K562 (cell line): ENCODE measurements around the gene SUPT3H. TPM values are rescaled to one million over a fixed set of nuclear protein-coding genes. Genes with fewer than 3 reads are reported as not detected.
"Not testable (repeated sequence)": the region's sequence is repeated elsewhere in the genome, so short reads cannot be mapped to it uniquely, and the experiment has no call there.

Source experiments
- ATAC-seq: fragments of 200-7000 bp; cut with Tn5 transposase; 3 replicates; pipeline ENCODE4 v1.9.1; 2020; ENCODE audit warnings: moderate library complexity
- BruUV-seq: library from RNA; stranded (reverse); fragments of 400-500 nt; replicated peaks from 2 replicates; lab custom pipeline; 2021; lab: Mats Ljungman, UMichigan
- CTCF ChIA-PET: fragments of 300-600 bp; formaldehyde crosslinking; extraction: SDS; loops from one replicate; lab custom pipeline; 2021; ENCODE audit warnings: low intra/inter-chr PET ratio; lab: Yijun Ruan, JAX
- POLR2A ChIA-PET: fragments of 300-600, 350-650 bp; sonication (Branson Sonifier 250); formaldehyde crosslinking; extraction: SDS; loops from one replicate; lab custom pipeline; 2021; ENCODE audit warnings: antibody characterized with exemption, inconsistent platforms; lab: Yijun Ruan, JAX
- DNase-seq, 4 experiments: peaks; one replicate each; pipeline versions ENCODE4 v3.0.0 to v3.0.0-alpha.2; 2011 to 2018; ENCODE audit warnings: low spot score in 3 of 4, mixed read lengths in 3 of 4; ENCODE audit errors: extremely low read depth in 1 of 4
- FAIRE-seq: peaks from 2 replicates; lab custom pipeline; 2011; peaks lifted over from hg19 to GRCh38; lab: Jason Lieb, UNC
- H2AFZ ChIP-seq: 2 replicates; pipeline ENCODE4 v1.6.0; 2011; ENCODE audit warnings: low read depth, low read length, control low read depth, inconsistent platforms
- H3K27ac ChIP-seq: fragments of 200-600 bp; 3 replicates; pipeline ENCODE4 v1.8.0; 2011; ENCODE audit warnings: low read depth, mild to moderate bottlenecking, control low read depth, inconsistent platforms, low read length, moderate library complexity, mixed read lengths; ENCODE audit errors: extremely low read depth
- H3K27me3 ChIP-seq, 2 experiments: fragments of 300-600 bp in 1 of 2; 2 replicates in 1 of 2; 3 replicates in 1 of 2; pipeline versions ENCODE4 v1.6.0 to v1.8.0; 2011; ENCODE audit warnings: inconsistent platforms in 2 of 2, low read length in 2 of 2, mild to moderate bottlenecking in 1 of 2, mixed read lengths in 1 of 2, moderate library complexity in 1 of 2; ENCODE audit not compliant: control insufficient read depth in 2 of 2, insufficient read depth in 2 of 2
- H3K36me3 ChIP-seq: fragments of 300-600 bp; 3 replicates; pipeline ENCODE4 v1.8.0; 2011; ENCODE audit warnings: mild to moderate bottlenecking, low read length, inconsistent platforms; ENCODE audit not compliant: control insufficient read depth, insufficient read depth
- H3K4me1 ChIP-seq, 2 experiments: fragments of 200-600 bp in 1 of 2; replicated peaks in 1 of 2; 2 replicates in 1 of 2; 3 replicates in 1 of 2; pipeline versions ENCODE4 v1.5.1 to v1.8.0; 2011; ENCODE audit warnings: inconsistent platforms in 2 of 2, low read length in 2 of 2, mild to moderate bottlenecking in 1 of 2, mixed read lengths in 1 of 2, moderate library complexity in 1 of 2; ENCODE audit not compliant: control insufficient read depth in 2 of 2, insufficient read depth in 2 of 2
- H3K4me2 ChIP-seq: 2 replicates; pipeline ENCODE4 v1.6.1; 2011; ENCODE audit warnings: low read length, control low read depth, inconsistent platforms, mixed read lengths; ENCODE audit not compliant: insufficient read depth
- H3K4me3 ChIP-seq: fragments of 200-600 bp; sonication (generic), shearing (Covaris generic); 2 replicates; pipeline ENCODE4 v1.5.1; 2016; ENCODE audit warnings: control low read depth, inconsistent platforms
- H3K79me2 ChIP-seq: fragments of 200-600 bp; 3 replicates; pipeline ENCODE4 v1.8.0; 2011; ENCODE audit warnings: low read length, inconsistent platforms; ENCODE audit not compliant: control insufficient read depth, insufficient read depth
- H3K9ac ChIP-seq, 2 experiments: 2 replicates each; pipeline versions ENCODE4 v1.6.0 to v1.6.1; 2011; ENCODE audit warnings: low read depth in 2 of 2, low read length in 2 of 2, control low read depth in 1 of 2, inconsistent platforms in 1 of 2, mild to moderate bottlenecking in 1 of 2, mixed read lengths in 1 of 2; ENCODE audit not compliant: insufficient read depth in 1 of 2
- H3K9me1 ChIP-seq: one replicate; pipeline ENCODE4 v1.6.0; 2011; ENCODE audit warnings: inconsistent platforms, mild to moderate bottlenecking, low read length, moderate library complexity; ENCODE audit not compliant: control insufficient read depth, insufficient read depth
- H3K9me3 ChIP-seq: replicated peaks from 2 replicates; pipeline ENCODE4 v1.5.1; 2011; ENCODE audit warnings: low read depth, low read length, inconsistent platforms; ENCODE audit not compliant: control insufficient read depth, insufficient read depth
- H4K20me1 ChIP-seq: replicated peaks from 2 replicates; pipeline ENCODE4 v1.6.1; 2011; ENCODE audit warnings: low read length, inconsistent platforms, mixed read lengths; ENCODE audit not compliant: control insufficient read depth, insufficient read depth
- CBX3 ChIP-seq, 2 experiments: IDR thresholded peaks; 1 replicate in 1 of 2; 2 replicates in 1 of 2; pipeline ENCODE4 v1.6.1; 2012; ENCODE audit warnings: inconsistent platforms in 2 of 2, low read length in 2 of 2, borderline replicate concordance in 1 of 2, control low read depth in 1 of 2
- ELF1 ChIP-seq: fragments of 200-800 bp; sonication (Bioruptor generic); IDR thresholded peaks from 2 replicates; pipeline ENCODE4 v1.6.1; 2016; ENCODE audit warnings: missing genetic modification characterization, missing compliant biosample characterization
- FOXA1 ChIP-seq: fragments of 450-650 bp; IDR thresholded peaks from 2 replicates; pipeline ENCODE4 v1.6.1; 2016; ENCODE audit warnings: mild to moderate bottlenecking, borderline replicate concordance
- HDAC2 ChIP-seq: fragments of 450-650 bp; IDR thresholded peaks from 2 replicates; pipeline ENCODE4 v1.6.1; 2016; ENCODE audit warnings: mild to moderate bottlenecking
- NR2C2 ChIP-seq, 2 experiments: fragments of 200-800 bp in 1 of 2; sonication (Bioruptor generic) in 1 of 2; sonication (generic) in 1 of 2; formaldehyde crosslinking in 1 of 2; IDR thresholded peaks; 2 replicates each; pipeline versions ENCODE4 v1.6.1 to v1.8.0; 2016 to 2022; ENCODE audit warnings: mild to moderate bottlenecking in 1 of 2, missing compliant biosample characterization in 1 of 2, missing genetic modification characterization in 1 of 2, missing genetic modification reagents in 1 of 2
- RBM25 ChIP-seq: fragments of 200-400 bp; formaldehyde crosslinking; IDR thresholded peaks from 2 replicates; pipeline ENCODE4 v1.6.1; 2018; ENCODE audit warnings: low read length, low read depth, moderate library complexity; ENCODE audit not compliant: severe bottlenecking
- SUPT5H ChIP-seq: fragments of 450-650 bp; IDR thresholded peaks from 2 replicates; pipeline ENCODE4 v1.6.1; 2016
- WHSC1 ChIP-seq: IDR thresholded peaks from one replicate; pipeline ENCODE4 v1.6.1; 2012; ENCODE audit warnings: low read length, control low read depth, inconsistent platforms
- ZNF146 ChIP-seq: IDR thresholded peaks from one replicate; pipeline ENCODE4 v1.6.1; 2018; ENCODE audit warnings: missing compliant biosample characterization; ENCODE audit not compliant: unreplicated experiment
- ZNF347 ChIP-seq: fragments of 450-650 bp; formaldehyde crosslinking; IDR thresholded peaks from 2 replicates; pipeline ENCODE4 v1.4.0; 2020; ENCODE audit warnings: low read depth, mild to moderate bottlenecking, moderate library complexity
- ZNF780A ChIP-seq: fragments of 250-450 bp; sonication (Bioruptor Pico); IDR thresholded peaks from 2 replicates; pipeline ENCODE4 v1.5.0; 2021; ENCODE audit warnings: mild to moderate bottlenecking
- WGBS: fragments of 100-300 bp; shearing (Covaris generic); methylation state at CpG from one replicate; pipeline ENCODE4 v1.1.6; 2016; ENCODE audit warnings: low coverage, mixed read lengths; ENCODE audit not compliant: insufficient coverage; ENCODE audit errors: missing lambda C conversion rate; 5-methylcytosine and 5-hydroxymethylcytosine counted together
- in situ Hi-C: fragments of 300-500 bp; cut with MboI; formaldehyde crosslinking; loops from 4 replicates; pipeline ENCODE4 v1.15.0; 2018; ENCODE audit warnings: inconsistent platforms, mixed read lengths
- intact Hi-C: fragments of 100-400 bp; cut with micrococcal nuclease; formaldehyde crosslinking; loops from 2 replicates; pipeline ENCODE4 v1.14.2; 2022
- polyA plus RNA-seq, 8 experiments: library from polyadenylated mRNA; depleted of rRNA in 4 of 8; stranded (reverse) in 5 of 8; unstranded in 3 of 8; fragments of >200 nt; fragmentation: Nextera tagmentation in 2 of 8; fragmentation: Illumina TruSeq in 1 of 8; extraction: Ambion mirVana in 2 of 8; extraction: Trizol in 1 of 8; gene quantifications; 2 replicates each; pipeline versions ENCODE4 v1.2.1 to v1.2.3, GENCODE V29; 2011 to 2014; ENCODE audit warnings: inconsistent platforms in 1 of 8, missing spikeins in 1 of 8
- total RNA-seq, 7 experiments: library from RNA; depleted of rRNA in 6 of 7; stranded (reverse); fragments of >200 nt in 6 of 7; fragmentation: Illumina TruSeq in 2 of 7; extraction: Trizol in 2 of 7; gene quantifications; 2 replicates each; pipeline versions ENCODE4 v1.2.1 to v1.2.3, GENCODE V29; 2011 to 2021; ENCODE audit warnings: low replicate concordance in 1 of 7
- TF ChIP-seq, protein P1 (sequence below), 3 experiments: fragments of 200-800 bp in 1 of 3; fragments of 250-450 bp in 1 of 3; fragments of 450-650 bp in 1 of 3; sonication (Bioruptor Pico) in 1 of 3; sonication (Bioruptor generic) in 1 of 3; formaldehyde crosslinking in 1 of 3; IDR thresholded peaks; 2 replicates each; pipeline versions ENCODE4 v1.6.1 to v1.8.0; 2016 to 2022; ENCODE audit warnings: mild to moderate bottlenecking in 2 of 3, missing genetic modification characterization in 2 of 3, missing compliant biosample characterization in 1 of 3, moderate library complexity in 1 of 3

The SUPT3H gene
- total and polyA plus RNA-seq, 9 of the 15 experiments (the other 6 are each of a cell fraction or from before 2014, with no cell fraction given), result 7.2 to 16.3 (median 11.9) TPM

- H3K9me1 ChIP-seq, in situ Hi-C loops, H3K9ac ChIP-seq, FAIRE-seq, H4K20me1 ChIP-seq, H3K4me3 ChIP-seq, POLR2A ChIA-PET, H3K36me3 ChIP-seq, H3K4me1 ChIP-seq, CTCF ChIA-PET, H3K9me3 ChIP-seq, H3K79me2 ChIP-seq, H3K27me3 ChIP-seq, H3K27ac ChIP-seq, H3K4me2 ChIP-seq, H2AFZ ChIP-seq, ATAC-seq, BruUV-seq, intact Hi-C loops, DNase-seq: not testable (repeated sequence)
- 76% methylated on average over 4 of the region's 4 CpGs for WGBS
- peak; percentile 86 for TF ChIP-seq ZNF146 (CRISPR knock-in tag)
- peak; percentile 12 for TF ChIP-seq RBM25
Observed at GRCh38 chr6:45277741-45278140, 100.0 kb downstream of the SUPT3H start.

DNA sequence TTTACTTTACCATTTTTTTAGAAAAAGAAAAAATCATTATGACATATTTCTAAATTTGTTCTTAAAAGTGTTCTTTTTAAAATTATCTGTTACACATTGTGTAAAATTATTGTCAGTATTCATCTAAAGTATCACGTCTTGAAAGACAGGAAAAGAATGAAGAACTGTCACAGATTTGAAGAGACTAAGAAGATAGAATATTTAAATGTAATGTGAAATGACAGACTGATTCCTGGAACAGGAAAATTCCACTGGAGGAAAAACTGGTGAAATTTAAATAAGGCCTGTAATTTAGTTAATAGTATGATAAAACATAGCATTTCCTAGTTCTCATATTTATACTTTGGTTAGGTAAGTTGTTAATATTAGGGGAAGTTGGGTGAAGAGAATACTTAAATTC lies 102.4 kb downstream of the SUPT3H start:
- ATAC-seq, result no peak
- Histone ChIP-seq H3K27me3 (no peaks in the 10 kb centered on the region), H2AFZ (no peak overlapping the region), H4K20me1 (no peaks in the 10 kb centered on the region), H3K9ac (no peak overlapping the region), H3K4me1 (no peaks in the 10 kb centered on the region), H3K36me3 (no peaks in the 10 kb centered on the region), H3K4me2 (no peak overlapping the region), H3K27ac (no peak overlapping the region), H3K9me3 (no peaks in the 10 kb centered on the region), H3K4me3 (no peak overlapping the region), H3K79me2 (no peaks in the 10 kb centered on the region), H3K9me1 (no peaks in the 10 kb centered on the region)
- BruUV-seq, result no TSS peak
- no peak for DNase-seq
- ChIA-PET CTCF (no interaction called here), POLR2A (no interaction called here)
- FAIRE-seq, result no peak
- TF ChIP-seq SUPT5H (no peak), ZNF347 (CRISPR knock-in tag) (no peak), HDAC2 (no peak), NR2C2 (CRISPR knock-in tag; IDR thresholded peaks at IDR 0.05) (no peak), NR2C2 (tag; IDR thresholded peaks at IDR 0.05) (no peak), ZNF780A (no peak), FOXA1 (no peak), WHSC1 (no peak), CBX3 (IDR thresholded peaks at IDR 0.05; ENCODE audit: borderline replicate concordance in 1 of 2, low read length in 2 of 2) (no peak), ELF1 (no peak)
- TF ChIP-seq, protein P1, sequence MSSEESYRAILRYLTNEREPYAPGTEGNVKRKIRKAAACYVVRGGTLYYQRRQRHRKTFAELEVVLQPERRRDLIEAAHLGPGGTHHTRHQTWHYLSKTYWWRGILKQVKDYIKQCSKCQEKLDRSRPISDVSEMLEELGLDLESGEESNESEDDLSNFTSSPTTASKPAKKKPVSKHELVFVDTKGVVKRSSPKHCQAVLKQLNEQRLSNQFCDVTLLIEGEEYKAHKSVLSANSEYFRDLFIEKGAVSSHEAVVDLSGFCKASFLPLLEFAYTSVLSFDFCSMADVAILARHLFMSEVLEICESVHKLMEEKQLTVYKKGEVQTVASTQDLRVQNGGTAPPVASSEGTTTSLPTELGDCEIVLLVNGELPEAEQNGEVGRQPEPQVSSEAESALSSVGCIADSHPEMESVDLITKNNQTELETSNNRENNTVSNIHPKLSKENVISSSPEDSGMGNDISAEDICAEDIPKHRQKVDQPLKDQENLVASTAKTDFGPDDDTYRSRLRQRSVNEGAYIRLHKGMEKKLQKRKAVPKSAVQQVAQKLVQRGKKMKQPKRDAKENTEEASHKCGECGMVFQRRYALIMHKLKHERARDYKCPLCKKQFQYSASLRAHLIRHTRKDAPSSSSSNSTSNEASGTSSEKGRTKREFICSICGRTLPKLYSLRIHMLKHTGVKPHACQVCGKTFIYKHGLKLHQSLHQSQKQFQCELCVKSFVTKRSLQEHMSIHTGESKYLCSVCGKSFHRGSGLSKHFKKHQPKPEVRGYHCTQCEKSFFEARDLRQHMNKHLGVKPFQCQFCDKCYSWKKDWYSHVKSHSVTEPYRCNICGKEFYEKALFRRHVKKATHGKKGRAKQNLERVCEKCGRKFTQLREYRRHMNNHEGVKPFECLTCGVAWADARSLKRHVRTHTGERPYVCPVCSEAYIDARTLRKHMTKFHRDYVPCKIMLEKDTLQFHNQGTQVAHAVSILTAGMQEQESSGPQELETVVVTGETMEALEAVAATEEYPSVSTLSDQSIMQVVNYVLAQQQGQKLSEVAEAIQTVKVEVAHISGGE (CRISPR knock-in tag; IDR thresholded peaks at IDR 0.05), result no peak
- 64% methylated on average over 1 of the region's 1 CpG for WGBS
- in situ Hi-C loops, result no loop called here
- intact Hi-C loops, result no loop called here
